GM19452 (cell line): ENCODE results near the gene ACSL5.
"Not testable (repeated sequence)": the region's sequence is repeated elsewhere in the genome, so short reads cannot be mapped to it uniquely, and the experiment has no call there.

ENCODE experiments used
- ATAC-seq: cut with Tn5 transposase; IDR thresholded peaks from one replicate; pipeline ENCODE4 v1.9.1; 2021; ENCODE audit not compliant: unreplicated experiment

Gene ACSL5

DNA sequence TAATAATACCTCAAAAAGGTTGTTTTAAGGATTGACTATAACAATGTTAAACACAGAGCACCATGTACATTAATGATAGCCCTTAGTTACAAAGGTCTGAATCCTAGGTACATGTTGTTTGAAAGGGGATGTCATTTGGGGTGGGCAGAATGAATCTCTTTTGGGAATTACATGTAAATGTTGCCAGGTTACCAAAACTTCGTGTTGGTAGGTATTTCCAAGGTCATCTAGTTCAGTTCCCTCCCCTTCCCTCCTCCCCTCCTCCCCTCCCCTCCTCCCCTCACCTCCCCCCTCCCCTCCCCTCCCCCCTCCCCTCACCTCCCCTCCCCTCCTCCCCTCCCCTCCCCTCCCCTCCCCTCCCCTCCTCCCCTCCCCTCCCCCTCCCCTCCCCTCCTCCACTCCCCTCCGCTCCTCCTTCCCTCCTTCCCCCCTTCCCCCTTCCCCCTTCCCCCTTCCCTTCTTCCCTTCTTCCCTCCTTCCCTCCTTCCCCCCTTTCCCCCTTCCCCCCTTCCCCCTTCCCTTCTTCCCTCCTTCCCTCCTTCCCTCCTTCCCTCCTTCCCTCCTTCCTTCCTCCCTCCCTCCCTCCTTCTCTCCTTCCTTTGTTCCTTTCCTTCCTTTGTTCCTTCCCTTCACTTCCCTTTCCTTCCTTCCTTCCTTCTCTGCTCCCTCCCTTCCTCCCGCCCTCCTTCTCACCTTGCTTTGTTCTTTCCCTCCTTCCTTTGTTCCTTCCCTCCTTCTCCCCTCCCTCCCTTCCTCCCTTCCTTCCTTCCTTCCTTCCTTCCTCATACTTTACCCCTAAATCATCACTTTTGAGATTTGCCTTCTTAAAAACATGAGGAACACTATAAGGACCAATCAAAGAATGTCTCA lies 81.2 kb downstream of the ACSL5 start:
- no peak for ATAC-seq

DNA sequence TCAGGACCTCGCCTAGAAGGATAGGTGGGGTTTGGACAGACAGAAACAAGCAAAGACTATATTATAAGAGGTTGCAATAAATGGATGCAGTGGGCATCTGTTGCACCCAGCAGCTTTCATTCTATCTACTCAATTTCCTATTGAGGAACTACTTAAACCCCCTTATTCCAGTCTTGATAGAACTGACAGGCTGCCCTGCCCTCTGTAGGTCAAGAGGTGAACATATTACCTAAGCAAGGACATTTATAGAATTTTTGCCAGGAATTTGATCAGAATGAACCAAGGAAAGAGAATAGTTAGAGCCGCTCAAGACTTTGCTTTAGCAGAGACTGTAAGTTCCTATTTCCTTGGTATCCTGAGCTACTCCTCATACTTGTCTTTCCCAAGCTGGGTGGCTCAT lies 82.6 kb downstream of the ACSL5 start:
- no peak for ATAC-seq

DNA sequence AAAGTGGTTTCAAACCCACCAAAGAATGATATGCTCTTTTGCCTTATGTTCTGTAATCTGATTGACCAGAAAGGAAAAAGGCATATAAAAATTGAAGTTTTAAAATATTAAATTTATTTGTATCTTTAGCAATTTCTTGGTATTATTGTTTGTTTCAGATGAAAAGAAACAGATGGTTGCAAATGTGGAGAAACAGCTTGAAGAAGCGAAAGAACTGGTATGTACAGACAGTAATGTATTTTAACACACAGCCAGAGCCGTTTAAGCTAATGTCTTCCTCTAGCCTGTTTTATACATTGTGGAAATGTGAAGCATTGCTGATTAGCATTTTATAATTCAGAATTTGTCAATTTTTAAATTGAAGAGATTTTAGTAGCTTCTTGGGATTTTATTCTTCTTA lies 86.5 kb downstream of the ACSL5 start:
- no peak for ATAC-seq

DNA sequence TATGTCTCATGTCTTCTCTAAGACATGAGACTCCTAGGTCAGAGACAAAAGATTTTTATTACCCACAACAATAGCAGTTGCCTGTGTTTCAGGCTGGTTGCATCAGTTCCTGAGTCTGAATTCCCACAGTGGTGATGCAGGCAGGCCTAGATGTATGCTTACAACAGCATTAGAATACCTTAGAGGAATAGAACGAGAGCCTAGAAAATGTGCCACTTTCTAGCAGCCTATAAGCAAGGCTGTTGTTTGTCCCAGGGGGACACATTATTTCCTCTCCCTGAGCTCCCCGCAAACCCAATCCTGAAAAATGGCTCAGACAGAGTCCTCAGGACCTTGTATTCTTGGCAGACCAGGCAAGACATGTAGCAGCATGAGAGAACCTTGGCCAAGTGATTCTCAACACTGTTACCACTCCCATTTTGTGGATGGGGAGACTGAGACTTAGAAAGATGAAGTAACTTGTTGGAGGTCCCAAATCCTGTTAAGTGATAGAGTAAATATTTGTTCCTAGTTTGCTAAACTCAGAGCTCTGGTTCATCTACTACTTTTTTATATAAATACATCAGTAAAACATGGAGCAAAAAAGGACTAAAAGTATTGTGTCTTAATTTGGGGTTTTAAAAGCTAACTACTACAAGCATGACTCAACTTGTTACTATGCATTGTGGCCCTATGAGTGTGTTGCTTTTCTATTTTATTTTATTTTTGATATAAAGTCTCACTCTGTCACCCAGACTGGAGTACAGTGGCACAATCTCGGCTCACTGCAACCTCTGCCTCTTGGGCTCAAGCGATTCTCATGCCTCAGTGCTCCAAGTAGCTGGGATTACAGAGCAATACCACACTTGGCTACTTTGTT lies 87.3 kb downstream of the ACSL5 start:
- no peak for ATAC-seq

DNA sequence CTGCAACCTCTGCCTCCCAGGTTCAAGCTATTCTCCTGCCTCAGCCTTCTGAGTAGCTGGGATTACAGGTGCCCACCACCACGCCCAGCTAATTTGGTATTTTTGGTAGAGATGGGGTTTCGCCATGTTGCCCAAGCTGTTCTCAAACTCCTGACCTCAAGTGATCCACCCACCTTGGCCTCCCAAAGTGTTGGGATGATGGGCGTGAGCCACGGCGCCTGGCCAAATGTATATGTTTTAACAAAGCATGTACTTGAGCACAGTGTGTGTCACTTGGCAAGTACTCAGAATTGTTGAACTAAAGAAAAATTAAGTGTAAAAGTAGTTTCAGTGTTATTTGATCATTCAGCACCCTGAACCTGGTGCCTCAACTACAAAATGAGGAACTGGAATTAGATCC lies 90.2 kb downstream of the ACSL5 start:
- ATAC-seq, result not testable (repeated sequence)

DNA sequence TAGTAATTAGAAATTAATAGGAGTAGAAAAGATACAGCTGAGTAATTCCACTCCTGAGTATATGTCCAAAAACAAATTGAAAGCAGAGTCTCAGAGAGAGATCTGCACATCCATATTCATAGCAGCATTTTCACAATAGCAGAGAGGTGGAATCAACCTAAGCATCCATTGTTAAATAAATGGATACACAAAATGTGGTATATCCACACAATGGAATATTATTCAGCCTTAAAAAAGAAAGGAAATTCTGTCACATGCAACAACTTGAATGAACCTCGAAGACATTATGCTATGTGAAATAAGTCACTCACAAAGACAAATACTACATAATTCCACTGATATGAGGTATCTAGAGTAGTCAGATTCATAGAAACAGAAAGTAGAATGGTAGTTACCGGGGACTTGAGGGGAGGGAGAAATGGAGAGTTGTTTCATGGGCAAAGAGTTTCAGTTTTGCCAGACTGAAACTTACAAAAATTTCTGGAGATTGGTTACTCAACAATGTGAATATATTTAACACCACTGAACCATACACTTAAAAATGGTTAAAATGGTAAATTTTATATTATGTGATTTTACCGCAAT lies 91.5 kb downstream of the ACSL5 start:
- peak; percentile 58 for ATAC-seq

DNA sequence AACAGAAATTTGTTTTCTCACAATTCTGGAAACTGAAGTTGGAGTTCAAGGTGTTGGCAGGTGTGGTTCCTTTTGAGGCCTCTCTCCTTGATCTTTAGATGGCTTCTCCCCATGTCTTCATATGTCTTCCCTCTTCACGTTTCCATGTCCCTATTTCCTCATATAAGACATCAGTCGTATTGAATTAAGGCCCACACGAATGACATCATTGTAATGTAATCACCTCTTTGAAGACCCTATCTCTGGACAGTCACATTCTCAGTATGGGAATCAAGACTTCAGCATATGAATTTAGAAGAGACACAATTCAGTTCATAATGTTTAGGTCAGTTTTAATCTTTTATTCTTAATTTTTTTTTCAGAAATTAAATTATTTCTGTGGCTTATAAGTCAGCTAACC lies 92.9 kb downstream of the ACSL5 start:
- no peak for ATAC-seq

DNA sequence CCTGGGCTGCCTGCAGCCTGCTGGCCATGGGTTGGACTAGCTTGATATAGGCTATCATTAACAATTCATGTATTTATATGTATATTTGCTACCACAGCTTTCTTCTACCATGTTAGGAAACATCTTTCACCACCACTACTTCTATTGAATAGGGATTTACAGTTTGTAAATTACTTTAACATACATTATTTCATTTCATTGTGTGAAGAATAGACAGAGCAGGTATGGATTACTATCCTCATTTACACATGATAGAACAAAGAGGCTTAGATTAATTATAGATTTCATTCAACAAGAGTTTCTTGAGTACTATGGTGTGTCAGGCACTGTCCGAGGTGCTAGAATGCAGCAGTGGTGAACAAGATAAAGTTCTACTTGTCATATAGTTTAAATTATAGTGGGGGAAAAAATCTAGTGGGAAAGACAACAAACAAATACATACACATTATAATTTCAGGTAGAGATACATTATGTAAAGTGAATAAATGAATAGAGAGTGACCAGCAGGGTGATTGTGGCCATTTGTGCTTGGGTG lies 93.7 kb downstream of the ACSL5 start:
- no peak for ATAC-seq

DNA sequence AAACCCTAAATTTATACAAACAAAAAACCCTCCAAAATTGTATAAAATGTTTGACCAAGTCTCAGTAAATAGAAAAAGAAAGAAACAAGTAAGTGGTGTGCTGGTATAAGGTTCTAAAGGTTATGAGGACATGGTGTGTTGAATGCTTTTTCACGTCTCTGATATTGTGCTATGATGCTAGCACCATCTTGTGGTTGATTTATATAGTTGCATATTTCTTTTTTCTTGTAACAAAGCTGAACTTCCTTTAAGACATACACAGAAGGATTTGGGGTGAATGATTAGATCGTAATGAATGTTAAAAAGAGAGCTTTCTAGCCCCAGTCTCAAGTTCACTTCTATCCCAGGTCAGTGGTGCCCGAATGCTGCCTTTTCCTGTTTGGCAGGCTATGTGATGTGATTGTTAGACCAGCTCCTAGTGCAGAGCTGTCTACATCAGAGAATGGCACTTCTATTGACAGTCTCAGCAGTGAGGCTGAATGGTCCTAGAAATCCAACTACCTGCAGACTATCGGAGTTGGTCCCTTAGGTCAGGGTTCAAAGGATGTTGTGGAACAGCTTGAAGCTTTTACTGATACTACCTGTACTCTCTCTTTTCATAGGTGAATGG lies 98.1 kb downstream of the ACSL5 start:
- peak; percentile 66 for ATAC-seq

DNA sequence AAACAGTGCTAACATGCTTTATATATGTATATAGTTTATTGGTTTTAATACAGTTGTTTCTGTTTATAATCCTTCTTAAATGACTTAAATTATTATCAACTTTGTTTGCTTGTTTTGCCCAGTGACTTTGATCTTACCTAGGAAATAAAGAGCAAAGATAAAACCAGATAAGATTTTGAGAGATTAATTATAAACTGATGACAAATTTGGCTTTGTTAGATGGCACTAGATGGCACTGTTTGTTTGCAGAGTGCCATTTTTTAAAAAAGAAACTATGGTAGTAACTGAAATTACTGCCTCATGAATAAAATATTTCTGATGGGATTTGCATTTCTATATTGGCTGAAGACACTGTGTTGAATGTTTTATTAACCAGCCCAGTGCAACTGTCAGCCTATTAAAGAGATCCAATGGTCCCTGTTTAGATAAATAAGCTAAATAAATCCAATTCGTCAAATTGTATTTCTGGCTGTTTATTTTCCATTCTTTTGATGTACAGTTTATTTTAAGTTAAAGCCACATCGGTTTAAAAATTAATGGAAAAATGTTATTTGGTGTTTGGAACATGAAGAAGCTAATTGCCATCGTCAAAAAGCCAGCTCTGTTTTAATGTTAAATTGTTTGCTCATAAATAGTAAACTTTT lies 101.8 kb downstream of the ACSL5 start:
- ATAC-seq, result no peak
